ENCODE results near the gene CTTN. TPM values are rescaled to one million over a fixed set of nuclear protein-coding genes. Genes with fewer than 3 reads are reported as not detected.

The CTTN gene
- total RNA-seq, 4 donors from 2014 or later, result 229 to 418 (median 295) TPM

GRCh38 chr11:70463478-70464255 is 65.3 kb downstream of the CTTN start:
- Histone ChIP-seq H3K27me3 (no peaks in the 10 kb centered on the region), H3K4me3 (replicated peaks in 1 of 3) (no peak overlapping the region), H3K27ac (no peak overlapping the region), H3K36me3 (no peaks in the 10 kb centered on the region), H3K9me3 (no peaks in the 10 kb centered on the region), H3K4me1 (peaks cover 3 to 4% of the 10 kb centered on the region in 2 donors)
- intact Hi-C loops (cut with DNase I), result no loop called here
- WGBS, 2 donors, result 89 to 92% methylated on average over 37 to 51 of the region's 61 CpGs
- no peak for DNase-seq
- no peak for TF ChIP-seq CTCF (IDR thresholded peaks at IDR 0.05)
- TF ChIP-seq POLR2A (IDR thresholded peaks at IDR 0.05), result no peak

DNA sequence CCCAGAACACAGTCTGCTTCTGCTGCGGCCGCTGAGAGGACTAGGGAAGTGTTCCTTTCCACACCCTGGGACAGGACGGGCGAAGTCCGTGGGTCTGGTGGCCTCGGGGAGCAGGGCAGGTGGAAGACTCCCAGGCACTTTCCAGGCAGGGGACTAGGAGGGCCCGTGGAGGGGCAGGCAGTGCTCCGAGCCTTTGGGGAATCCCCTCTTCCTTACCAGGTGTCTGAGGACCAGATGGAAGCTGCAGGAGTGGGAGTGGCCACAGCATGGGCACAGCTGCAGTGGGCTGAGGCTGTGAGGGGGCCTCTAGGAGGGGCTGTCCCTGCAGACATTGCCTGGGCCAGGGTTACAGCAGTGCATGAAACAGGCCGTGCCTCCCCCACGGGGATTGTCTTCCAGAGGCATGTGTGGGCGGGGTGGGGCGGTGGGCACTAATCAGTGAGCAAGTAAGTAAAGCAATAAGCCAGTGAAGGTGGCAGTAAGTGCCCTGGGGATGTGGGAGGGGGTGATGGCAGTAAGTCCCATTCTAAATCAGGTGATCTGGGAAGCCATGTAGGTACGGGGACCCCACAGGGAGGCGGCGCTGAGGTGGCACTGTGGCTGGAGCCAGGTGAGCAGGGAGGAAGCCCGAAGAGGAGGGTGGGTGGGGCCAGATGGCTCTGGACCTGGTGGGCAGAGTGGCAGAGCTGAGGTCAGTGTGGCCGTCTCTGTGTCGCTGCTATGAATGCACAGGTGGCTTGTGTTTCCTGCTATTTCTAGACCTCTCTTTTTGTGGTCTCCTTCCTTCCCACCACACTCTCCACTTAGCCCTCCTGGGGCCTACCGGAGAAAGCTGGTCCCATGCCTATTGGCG is 66.4 kb downstream of the CTTN start:
- no peak overlapping the region for H3K4me3 ChIP-seq (replicated peaks in 1 of 3)
- intact Hi-C loops (cut with DNase I), result loop anchor here (5.0 kb wide), 1 partner anchor 293 kb away; no protein-coding TSS in a partner anchor
- no peak overlapping the region for H3K27ac ChIP-seq
- no peaks in the 10 kb centered on the region for H3K27me3 ChIP-seq
- H3K36me3 ChIP-seq, result no peaks in the 10 kb centered on the region
- no peak for DNase-seq
- no peaks in the 10 kb centered on the region for H3K9me3 ChIP-seq
- WGBS, 2 donors, result 71 to 76% methylated on average over 17 to 20 of the region's 20 CpGs
- TF ChIP-seq POLR2A (IDR thresholded peaks at IDR 0.05) (no peak), CTCF (IDR thresholded peaks at IDR 0.05) (no peak)
- peaks cover 3 to 4% of the 10 kb centered on the region in 2 donors for H3K4me1 ChIP-seq

DNA sequence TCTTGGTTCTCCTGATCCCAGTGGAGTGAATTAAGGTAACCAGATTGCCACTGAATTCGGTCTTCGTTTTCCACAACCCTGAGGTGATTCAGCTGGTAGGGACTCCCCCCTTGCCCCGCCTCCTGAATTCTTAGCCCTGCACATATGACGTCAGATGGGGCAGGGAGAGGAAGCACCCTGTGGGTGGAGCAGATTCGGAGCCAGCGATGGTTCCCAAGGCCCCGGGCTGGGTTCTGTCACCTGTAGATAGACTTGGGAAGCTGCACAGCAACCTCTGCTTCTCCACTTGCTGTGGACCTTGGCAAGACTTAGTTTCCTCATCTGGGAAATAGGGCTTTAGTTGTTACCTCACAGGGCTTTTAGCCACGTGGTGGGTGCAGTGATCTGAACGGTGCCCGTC is 67.8 kb downstream of the CTTN start:
- H3K4me3 ChIP-seq (replicated peaks in 1 of 3), result no peak overlapping the region
- no peaks in the 10 kb centered on the region for H3K36me3 ChIP-seq
- H3K27ac ChIP-seq, result no peak overlapping the region
- no peaks in the 10 kb centered on the region for H3K9me3 ChIP-seq
- no peaks in the 10 kb centered on the region for H3K27me3 ChIP-seq
- WGBS, 2 donors, result 63 to 65% methylated on average over 7 to 10 of the region's 10 CpGs
- H3K4me1 ChIP-seq, result peaks cover 3 to 4% of the 10 kb centered on the region in 2 donors
- TF ChIP-seq POLR2A (IDR thresholded peaks at IDR 0.05) (no peak), CTCF (IDR thresholded peaks at IDR 0.05) (no peak)
- DNase-seq, result no peak
- intact Hi-C loops (cut with DNase I), result loop anchor here (5.0 kb wide), 1 partner anchor 291 kb away; no protein-coding TSS in a partner anchor

GRCh38 chr11:70466596-70466995 is 68.3 kb downstream of the CTTN start:
- DNase-seq, result no peak
- peaks cover 3 to 4% of the 10 kb centered on the region in 2 donors for H3K4me1 ChIP-seq
- H3K27ac ChIP-seq, result no peak overlapping the region
- H3K9me3 ChIP-seq, result no peaks in the 10 kb centered on the region
- no peaks in the 10 kb centered on the region for H3K27me3 ChIP-seq
- intact Hi-C loops (cut with DNase I), result loop anchor here (5.0 kb wide), 1 partner anchor 291 kb away; no protein-coding TSS in a partner anchor
- no peak overlapping the region for H3K4me3 ChIP-seq (replicated peaks in 1 of 3)
- TF ChIP-seq CTCF (IDR thresholded peaks at IDR 0.05) (no peak), POLR2A (IDR thresholded peaks at IDR 0.05) (no peak)
- H3K36me3 ChIP-seq, result no peaks in the 10 kb centered on the region
- WGBS, 2 donors, result 83 to 91% methylated on average over 6 of the region's 8 CpGs
